K562 (cell line): ENCODE measurements around the gene CD2. TPM values are rescaled to one million over a fixed set of nuclear protein-coding genes. Genes with fewer than 3 reads are reported as not detected.

Experiments
- ATAC-seq: fragments of 200-7000 bp; cut with Tn5 transposase; 3 replicates; pipeline ENCODE4 v1.9.1; 2020; ENCODE audit warnings: moderate library complexity
- BruUV-seq: library from RNA; stranded (reverse); fragments of 400-500 nt; replicated peaks from 2 replicates; lab custom pipeline; 2021; lab: Mats Ljungman, UMichigan
- CTCF ChIA-PET: fragments of 300-600 bp; formaldehyde crosslinking; extraction: SDS; loops from one replicate; lab custom pipeline; 2021; ENCODE audit warnings: low intra/inter-chr PET ratio; lab: Yijun Ruan, JAX
- POLR2A ChIA-PET: fragments of 300-600, 350-650 bp; sonication (Branson Sonifier 250); formaldehyde crosslinking; extraction: SDS; loops from one replicate; lab custom pipeline; 2021; ENCODE audit warnings: antibody characterized with exemption, inconsistent platforms; lab: Yijun Ruan, JAX
- DNase-seq, 4 experiments: peaks; one replicate each; pipeline versions ENCODE4 v3.0.0 to v3.0.0-alpha.2; 2011 to 2018; ENCODE audit warnings: low spot score in 3 of 4, mixed read lengths in 3 of 4; ENCODE audit errors: extremely low read depth in 1 of 4
- FAIRE-seq: peaks from 2 replicates; lab custom pipeline; 2011; peaks lifted over from hg19 to GRCh38; lab: Jason Lieb, UNC
- H2AFZ ChIP-seq: 2 replicates; pipeline ENCODE4 v1.6.0; 2011; ENCODE audit warnings: low read depth, low read length, control low read depth, inconsistent platforms
- H3K27ac ChIP-seq: fragments of 200-600 bp; 3 replicates; pipeline ENCODE4 v1.8.0; 2011; ENCODE audit warnings: low read depth, mild to moderate bottlenecking, control low read depth, inconsistent platforms, low read length, moderate library complexity, mixed read lengths; ENCODE audit errors: extremely low read depth
- H3K27me3 ChIP-seq, 2 experiments: fragments of 300-600 bp in 1 of 2; 2 replicates in 1 of 2; 3 replicates in 1 of 2; pipeline versions ENCODE4 v1.6.0 to v1.8.0; 2011; ENCODE audit warnings: inconsistent platforms in 2 of 2, low read length in 2 of 2, mild to moderate bottlenecking in 1 of 2, mixed read lengths in 1 of 2, moderate library complexity in 1 of 2; ENCODE audit not compliant: control insufficient read depth in 2 of 2, insufficient read depth in 2 of 2
- H3K36me3 ChIP-seq: fragments of 300-600 bp; 3 replicates; pipeline ENCODE4 v1.8.0; 2011; ENCODE audit warnings: mild to moderate bottlenecking, low read length, inconsistent platforms; ENCODE audit not compliant: control insufficient read depth, insufficient read depth
- H3K4me1 ChIP-seq, 2 experiments: fragments of 200-600 bp in 1 of 2; replicated peaks in 1 of 2; 2 replicates in 1 of 2; 3 replicates in 1 of 2; pipeline versions ENCODE4 v1.5.1 to v1.8.0; 2011; ENCODE audit warnings: inconsistent platforms in 2 of 2, low read length in 2 of 2, mild to moderate bottlenecking in 1 of 2, mixed read lengths in 1 of 2, moderate library complexity in 1 of 2; ENCODE audit not compliant: control insufficient read depth in 2 of 2, insufficient read depth in 2 of 2
- H3K4me2 ChIP-seq: 2 replicates; pipeline ENCODE4 v1.6.1; 2011; ENCODE audit warnings: low read length, control low read depth, inconsistent platforms, mixed read lengths; ENCODE audit not compliant: insufficient read depth
- H3K4me3 ChIP-seq: fragments of 200-600 bp; sonication (generic), shearing (Covaris generic); 2 replicates; pipeline ENCODE4 v1.5.1; 2016; ENCODE audit warnings: control low read depth, inconsistent platforms
- H3K79me2 ChIP-seq: fragments of 200-600 bp; 3 replicates; pipeline ENCODE4 v1.8.0; 2011; ENCODE audit warnings: low read length, inconsistent platforms; ENCODE audit not compliant: control insufficient read depth, insufficient read depth
- H3K9ac ChIP-seq, 2 experiments: 2 replicates each; pipeline versions ENCODE4 v1.6.0 to v1.6.1; 2011; ENCODE audit warnings: low read depth in 2 of 2, low read length in 2 of 2, control low read depth in 1 of 2, inconsistent platforms in 1 of 2, mild to moderate bottlenecking in 1 of 2, mixed read lengths in 1 of 2; ENCODE audit not compliant: insufficient read depth in 1 of 2
- H3K9me1 ChIP-seq: one replicate; pipeline ENCODE4 v1.6.0; 2011; ENCODE audit warnings: inconsistent platforms, mild to moderate bottlenecking, low read length, moderate library complexity; ENCODE audit not compliant: control insufficient read depth, insufficient read depth
- H3K9me3 ChIP-seq: replicated peaks from 2 replicates; pipeline ENCODE4 v1.5.1; 2011; ENCODE audit warnings: low read depth, low read length, inconsistent platforms; ENCODE audit not compliant: control insufficient read depth, insufficient read depth
- H4K20me1 ChIP-seq: replicated peaks from 2 replicates; pipeline ENCODE4 v1.6.1; 2011; ENCODE audit warnings: low read length, inconsistent platforms, mixed read lengths; ENCODE audit not compliant: control insufficient read depth, insufficient read depth
- ARID2 ChIP-seq: fragments of 450-650 bp; IDR thresholded peaks from 2 replicates; pipeline ENCODE4 v1.6.1; 2017; ENCODE audit warnings: antibody characterized with exemption, mild to moderate bottlenecking
- ATF7 ChIP-seq: fragments of 450-650 bp; IDR thresholded peaks from 2 replicates; pipeline ENCODE4 v1.7.1; 2014; ENCODE audit warnings: mild to moderate bottlenecking, moderate library complexity
- CBX1 ChIP-seq: sonication (generic); IDR thresholded peaks from 2 replicates; pipeline ENCODE4 v1.6.1; 2016; ENCODE audit warnings: antibody characterized with exemption, low read depth, mild to moderate bottlenecking
- CREBBP ChIP-seq: IDR thresholded peaks from one replicate; pipeline ENCODE4 v1.6.1; 2012; ENCODE audit warnings: low read depth, mild to moderate bottlenecking, control low read depth, inconsistent platforms, low read length
- CREM ChIP-seq: IDR thresholded peaks from 2 replicates; pipeline ENCODE4 v1.6.1; 2014; ENCODE audit warnings: antibody characterized with exemption, low read depth
- CXXC5 ChIP-seq: fragments of 250-450 bp; sonication (Bioruptor Pico); IDR thresholded peaks from 2 replicates; pipeline ENCODE4 v1.8.0; 2022; ENCODE audit warnings: inconsistent platforms, mild to moderate bottlenecking, moderate library complexity
- IRF2 ChIP-seq: sonication (generic); formaldehyde crosslinking; IDR thresholded peaks from 2 replicates; pipeline ENCODE4 v1.8.1; 2022; ENCODE audit warnings: mild to moderate bottlenecking, missing genetic modification reagents
- MTA2 ChIP-seq: fragments of 450-650 bp; IDR thresholded peaks from 2 replicates; pipeline ENCODE4 v1.6.1; 2016; ENCODE audit warnings: low read depth
- MYNN ChIP-seq, 2 experiments: sonication (generic); formaldehyde crosslinking in 1 of 2; IDR thresholded peaks; 2 replicates each; pipeline versions ENCODE4 v1.5.0 to v1.6.1; 2016 to 2020; ENCODE audit warnings: antibody characterized with exemption in 1 of 2, missing genetic modification reagents in 1 of 2
- SMARCB1 ChIP-seq: IDR thresholded peaks from 2 replicates; pipeline ENCODE4 v1.6.1; 2011; ENCODE audit warnings: improper control_type of control experiment, low read depth; ENCODE audit not compliant: insufficient read length
- ZNF121 ChIP-seq: sonication (generic); formaldehyde crosslinking; conservative IDR thresholded peaks from 2 replicates; pipeline ENCODE4 v1.8.0; 2022; ENCODE audit warnings: missing genetic modification reagents
- ZNF146 ChIP-seq: IDR thresholded peaks from one replicate; pipeline ENCODE4 v1.6.1; 2018; ENCODE audit warnings: missing compliant biosample characterization; ENCODE audit not compliant: unreplicated experiment
- ZNF589 ChIP-seq: fragments of 200-800 bp; sonication (Bioruptor generic); IDR thresholded peaks from 2 replicates; pipeline ENCODE4 v1.6.1; 2016; ENCODE audit warnings: low read depth, missing genetic modification characterization, missing compliant biosample characterization
- WGBS: fragments of 100-300 bp; shearing (Covaris generic); methylation state at CpG from one replicate; pipeline ENCODE4 v1.1.6; 2016; ENCODE audit warnings: low coverage, mixed read lengths; ENCODE audit not compliant: insufficient coverage; ENCODE audit errors: missing lambda C conversion rate; 5-methylcytosine and 5-hydroxymethylcytosine counted together
- in situ Hi-C: fragments of 300-500 bp; cut with MboI; formaldehyde crosslinking; loops from 4 replicates; pipeline ENCODE4 v1.15.0; 2018; ENCODE audit warnings: inconsistent platforms, mixed read lengths
- intact Hi-C: fragments of 100-400 bp; cut with micrococcal nuclease; formaldehyde crosslinking; loops from 2 replicates; pipeline ENCODE4 v1.14.2; 2022
- polyA plus RNA-seq, 8 experiments: library from polyadenylated mRNA; depleted of rRNA in 4 of 8; stranded (reverse) in 5 of 8; unstranded in 3 of 8; fragments of >200 nt; fragmentation: Nextera tagmentation in 2 of 8; fragmentation: Illumina TruSeq in 1 of 8; extraction: Ambion mirVana in 2 of 8; extraction: Trizol in 1 of 8; gene quantifications; 2 replicates each; pipeline versions ENCODE4 v1.2.1 to v1.2.3, GENCODE V29; 2011 to 2014; ENCODE audit warnings: inconsistent platforms in 1 of 8, missing spikeins in 1 of 8
- total RNA-seq, 7 experiments: library from RNA; depleted of rRNA in 6 of 7; stranded (reverse); fragments of >200 nt in 6 of 7; fragmentation: Illumina TruSeq in 2 of 7; extraction: Trizol in 2 of 7; gene quantifications; 2 replicates each; pipeline versions ENCODE4 v1.2.1 to v1.2.3, GENCODE V29; 2011 to 2021; ENCODE audit warnings: low replicate concordance in 1 of 7
- TF ChIP-seq, protein P1 (sequence below): sonication (generic); formaldehyde crosslinking; IDR thresholded peaks from 2 replicates; pipeline ENCODE4 v1.8.0; 2022; ENCODE audit warnings: mild to moderate bottlenecking, low read depth, missing genetic modification reagents
- TF ChIP-seq, protein P2 (sequence below): fragments of 450-650 bp; IDR thresholded peaks from 2 replicates; pipeline ENCODE4 v1.6.1; 2018; ENCODE audit warnings: mild to moderate bottlenecking, low read depth; ENCODE audit not compliant: partially characterized antibody
- TF ChIP-seq, protein P3 (sequence below): sonication (generic); formaldehyde crosslinking; IDR thresholded peaks from 2 replicates; pipeline ENCODE4 v1.8.0; 2022; ENCODE audit warnings: mild to moderate bottlenecking, missing genetic modification reagents, borderline replicate concordance

Gene CD2
- total and polyA plus RNA-seq, 9 of the 15 experiments (the other 6 are each of a cell fraction or from before 2014, with no cell fraction given): 0.07 to 0.16 TPM; not detected in 7

DNA sequence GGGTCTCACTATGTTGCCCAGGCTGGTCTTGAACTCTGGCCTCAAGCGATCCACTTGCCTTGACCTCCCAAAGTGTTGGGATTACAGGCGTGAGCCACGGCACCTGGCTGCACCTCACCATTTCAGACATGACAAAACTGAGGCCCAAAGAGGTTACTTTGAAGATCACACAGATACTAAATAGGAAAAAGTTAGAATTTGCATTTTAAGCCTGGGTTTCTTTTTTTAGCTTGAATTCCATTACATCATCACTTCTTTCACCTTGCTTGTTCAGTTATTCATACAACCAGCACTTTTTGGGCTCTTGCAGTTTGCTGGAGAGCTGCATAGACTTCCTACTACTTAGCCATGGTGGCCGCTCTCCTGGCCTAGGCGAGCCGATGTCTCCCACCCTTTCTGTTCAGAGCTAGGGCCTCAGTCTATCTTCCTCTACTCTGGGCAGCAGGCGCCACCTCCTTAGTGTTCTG is 16.3 kb upstream of the CD2 start:
- in situ Hi-C loops: loop anchor here (10.0 to 25.0 kb wide), 2 partner anchors 197 to 549 kb away; no protein-coding TSS in a partner anchor
- H3K9ac ChIP-seq: no peak overlapping the region
- H3K4me2 ChIP-seq: no peak overlapping the region

More for the DNA sequence above, 16.3 kb upstream of the CD2 start:
- no TSS peak for BruUV-seq
- Histone ChIP-seq H3K9me1 (no peaks in the 10 kb centered on the region), H4K20me1 (no peaks in the 10 kb centered on the region), H3K27ac (no peak overlapping the region), H3K79me2 (no peaks in the 10 kb centered on the region), H3K9me3 (peaks cover 1% of the 10 kb centered on the region), H3K36me3 (no peaks in the 10 kb centered on the region), H3K27me3 (no peaks in the 10 kb centered on the region), H3K4me1 (peaks cover 0 to 10% of the 10 kb centered on the region in 2 experiments; a peak in 2 of 5 replicates), H3K4me3 (no peak overlapping the region), H2AFZ (no peak overlapping the region)
- ChIA-PET CTCF (interaction anchor here (0.6 to 3.8 kb wide), 8 partner anchors 13 to 322 kb away, joined by 3 to 30 read pairs (median 4); partner anchors contain the start of gene TTF2), POLR2A (interaction anchor here (0.7 to 2.3 kb wide), 10 partner anchors 9 to 757 kb away, joined by 3 to 11 read pairs (median 4); partner anchors contain the start of gene TTF2)
- FAIRE-seq (no peak), ATAC-seq (no peak; the same call in 2 of the 3 replicates), DNase-seq (no peak)
- 58% methylated on average over 7 of the region's 7 CpGs for WGBS
- intact Hi-C loops: loop anchor here (1.0 to 10.0 kb wide), 8 partner anchors 27 to 547 kb away; partner anchors contain the start of gene TRIM45
- TF ChIP-seq CXXC5 (CRISPR knock-in tag) (0 out of 2 replicates have a peak, but pooled peaks have one; percentile 14), MYNN (IDR thresholded peaks at IDR 0.05) (no peak), MYNN (CRISPR knock-in tag; IDR thresholded peaks at IDR 0.05) (no peak), ATF7 (no peak; the same call in 1 of the 2 replicates), CREBBP (no peak), ZNF146 (no peak), SMARCB1 (no peak), MTA2 (no peak), ARID2 (no peak), CREM (no peak), IRF2 (CRISPR knock-in tag) (no peak), ZNF589 (CRISPR knock-in tag) (no peak), ZNF121 (CRISPR knock-in tag) (peak; percentile 78), CBX1 (no peak)
- TF ChIP-seq, protein P1, sequence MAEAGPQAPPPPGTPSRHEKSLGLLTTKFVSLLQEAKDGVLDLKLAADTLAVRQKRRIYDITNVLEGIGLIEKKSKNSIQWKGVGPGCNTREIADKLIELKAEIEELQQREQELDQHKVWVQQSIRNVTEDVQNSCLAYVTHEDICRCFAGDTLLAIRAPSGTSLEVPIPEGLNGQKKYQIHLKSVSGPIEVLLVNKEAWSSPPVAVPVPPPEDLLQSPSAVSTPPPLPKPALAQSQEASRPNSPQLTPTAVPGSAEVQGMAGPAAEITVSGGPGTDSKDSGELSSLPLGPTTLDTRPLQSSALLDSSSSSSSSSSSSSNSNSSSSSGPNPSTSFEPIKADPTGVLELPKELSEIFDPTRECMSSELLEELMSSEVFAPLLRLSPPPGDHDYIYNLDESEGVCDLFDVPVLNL (CRISPR knock-in tag): no peak
- TF ChIP-seq, protein P2, sequence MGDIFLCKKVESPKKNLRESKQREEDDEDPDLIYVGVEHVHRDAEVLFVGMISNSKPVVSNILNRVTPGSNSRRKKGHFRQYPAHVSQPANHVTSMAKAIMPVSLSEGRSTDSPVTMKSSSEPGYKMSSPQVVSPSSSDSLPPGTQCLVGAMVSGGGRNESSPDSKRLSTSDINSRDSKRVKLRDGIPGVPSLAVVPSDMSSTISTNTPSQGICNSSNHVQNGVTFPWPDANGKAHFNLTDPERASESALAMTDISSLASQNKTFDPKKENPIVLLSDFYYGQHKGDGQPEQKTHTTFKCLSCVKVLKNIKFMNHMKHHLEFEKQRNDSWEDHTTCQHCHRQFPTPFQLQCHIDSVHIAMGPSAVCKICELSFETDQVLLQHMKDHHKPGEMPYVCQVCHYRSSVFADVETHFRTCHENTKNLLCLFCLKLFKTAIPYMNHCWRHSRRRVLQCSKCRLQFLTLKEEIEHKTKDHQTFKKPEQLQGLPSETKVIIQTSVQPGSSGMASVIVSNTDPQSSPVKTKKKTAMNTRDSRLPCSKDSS: no peak
- TF ChIP-seq, protein P3, sequence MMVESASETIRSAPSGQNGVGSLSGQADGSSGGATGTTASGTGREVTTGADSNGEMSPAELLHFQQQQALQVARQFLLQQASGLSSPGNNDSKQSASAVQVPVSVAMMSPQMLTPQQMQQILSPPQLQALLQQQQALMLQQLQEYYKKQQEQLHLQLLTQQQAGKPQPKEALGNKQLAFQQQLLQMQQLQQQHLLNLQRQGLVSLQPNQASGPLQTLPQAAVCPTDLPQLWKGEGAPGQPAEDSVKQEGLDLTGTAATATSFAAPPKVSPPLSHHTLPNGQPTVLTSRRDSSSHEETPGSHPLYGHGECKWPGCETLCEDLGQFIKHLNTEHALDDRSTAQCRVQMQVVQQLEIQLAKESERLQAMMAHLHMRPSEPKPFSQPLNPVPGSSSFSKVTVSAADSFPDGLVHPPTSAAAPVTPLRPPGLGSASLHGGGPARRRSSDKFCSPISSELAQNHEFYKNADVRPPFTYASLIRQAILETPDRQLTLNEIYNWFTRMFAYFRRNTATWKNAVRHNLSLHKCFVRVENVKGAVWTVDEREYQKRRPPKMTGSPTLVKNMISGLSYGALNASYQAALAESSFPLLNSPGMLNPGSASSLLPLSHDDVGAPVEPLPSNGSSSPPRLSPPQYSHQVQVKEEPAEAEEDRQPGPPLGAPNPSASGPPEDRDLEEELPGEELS: no peak
